ENCODE measurements around the gene CSMD2.

- no peak for TF ChIP-seq EZH2phosphoT487 (IDR thresholded peaks at IDR 0.05)
- TF ChIP-seq EZH2 (IDR thresholded peaks at IDR 0.05): no peak
- TF ChIP-seq CTCF (IDR thresholded peaks at IDR 0.05): no peak
These were observed 131.0 kb downstream of the CSMD2 start for GRCh38 chr1:34034036-34034435.

Measured in neural progenitor cell (in vitro differentiated cells).